Measurements from ENCODE around the gene SMAD2.

GRCh38 chr18:47903809-47904208, 26.6 kb downstream of the SMAD2 start:
- TF ChIP-seq CTCF (IDR thresholded peaks at IDR 0.05), result no peak
- TF ChIP-seq ZFX (IDR thresholded peaks at IDR 0.05; ENCODE audit: borderline replicate concordance), result no peak

All from 22Rv1 (cell line).